Type B pancreatic cell (in vitro differentiated cells): ENCODE results near the gene CEP112. TPM values are rescaled to one million over a fixed set of nuclear protein-coding genes. Genes with fewer than 3 reads are reported as not detected.

ENCODE experiments used
- DNase-seq: peaks from one replicate; pipeline ENCODE4 v3.0.0; 2021; ENCODE audit warnings: mixed read lengths; ENCODE audit not compliant: unreplicated experiment; ENCODE audit errors: extremely low spot score
- H3K27ac Mint-ChIP-seq: 2 replicates; pipeline ENCODE4 v1.8.0; 2021; ENCODE audit warnings: mild to moderate bottlenecking, mixed read lengths
- H3K27me3 Mint-ChIP-seq: 2 replicates; pipeline ENCODE4 v1.8.0; 2021; ENCODE audit warnings: mixed read lengths
- H3K36me3 Mint-ChIP-seq: 2 replicates; pipeline ENCODE4 v1.8.0; 2021; ENCODE audit warnings: mixed read lengths
- H3K4me1 Mint-ChIP-seq: one replicate; pipeline ENCODE4 v1.8.0; 2021; ENCODE audit warnings: mixed read lengths; ENCODE audit not compliant: unreplicated experiment
- H3K4me3 Mint-ChIP-seq: 2 replicates; pipeline ENCODE4 v1.8.0; 2021; ENCODE audit warnings: mild to moderate bottlenecking, mixed read lengths
- H3K9me3 Mint-ChIP-seq: 2 replicates; pipeline ENCODE4 v1.8.0; 2021; ENCODE audit warnings: mixed read lengths
- total RNA-seq: library from RNA; stranded (reverse); gene quantifications from 2 replicates; pipeline ENCODE4 v1.2.1, GENCODE V29; 2021; ENCODE audit warnings: low replicate concordance
- TF ChIP-seq, protein P1 (sequence below): fragments of 200-600 bp; sonication (generic); conservative IDR thresholded peaks from 2 replicates; pipeline ENCODE4 v1.5.0; 2021; ENCODE audit warnings: antibody characterized with exemption, mild to moderate bottlenecking

Gene CEP112
- total RNA-seq, 1 donor from 2014 or later: 18.0 TPM

DNA sequence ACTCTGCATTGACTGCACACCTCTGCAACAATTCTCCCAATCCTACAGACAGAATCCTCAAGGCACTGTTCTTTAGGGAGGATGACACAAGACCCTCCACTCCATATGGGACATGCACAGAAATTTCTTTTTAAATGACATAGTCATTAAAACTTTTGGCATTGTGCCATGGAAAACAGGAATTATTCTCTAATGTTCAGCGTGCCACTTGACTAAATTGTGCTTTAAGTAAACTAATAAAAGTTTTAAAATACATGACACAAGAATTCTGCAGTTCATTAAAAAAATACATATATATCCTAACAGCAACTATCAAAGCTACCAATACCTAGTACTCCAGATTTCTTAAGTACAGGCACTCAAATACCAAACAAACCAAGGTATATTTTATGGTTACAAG lies 16.0 kb downstream of the CEP112 start:
- DNase-seq: no peak
- peaks cover 17% of the 10 kb centered on the region for H3K36me3 Mint-ChIP-seq
- no peak overlapping the region for H3K27ac Mint-ChIP-seq
- H3K4me1 Mint-ChIP-seq: no peaks in the 10 kb centered on the region
- H3K9me3 Mint-ChIP-seq: no peaks in the 10 kb centered on the region
- H3K27me3 Mint-ChIP-seq: no peaks in the 10 kb centered on the region
- no peak overlapping the region for H3K4me3 Mint-ChIP-seq
- TF ChIP-seq, protein P1, sequence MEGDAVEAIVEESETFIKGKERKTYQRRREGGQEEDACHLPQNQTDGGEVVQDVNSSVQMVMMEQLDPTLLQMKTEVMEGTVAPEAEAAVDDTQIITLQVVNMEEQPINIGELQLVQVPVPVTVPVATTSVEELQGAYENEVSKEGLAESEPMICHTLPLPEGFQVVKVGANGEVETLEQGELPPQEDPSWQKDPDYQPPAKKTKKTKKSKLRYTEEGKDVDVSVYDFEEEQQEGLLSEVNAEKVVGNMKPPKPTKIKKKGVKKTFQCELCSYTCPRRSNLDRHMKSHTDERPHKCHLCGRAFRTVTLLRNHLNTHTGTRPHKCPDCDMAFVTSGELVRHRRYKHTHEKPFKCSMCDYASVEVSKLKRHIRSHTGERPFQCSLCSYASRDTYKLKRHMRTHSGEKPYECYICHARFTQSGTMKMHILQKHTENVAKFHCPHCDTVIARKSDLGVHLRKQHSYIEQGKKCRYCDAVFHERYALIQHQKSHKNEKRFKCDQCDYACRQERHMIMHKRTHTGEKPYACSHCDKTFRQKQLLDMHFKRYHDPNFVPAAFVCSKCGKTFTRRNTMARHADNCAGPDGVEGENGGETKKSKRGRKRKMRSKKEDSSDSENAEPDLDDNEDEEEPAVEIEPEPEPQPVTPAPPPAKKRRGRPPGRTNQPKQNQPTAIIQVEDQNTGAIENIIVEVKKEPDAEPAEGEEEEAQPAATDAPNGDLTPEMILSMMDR: no peak

DNA sequence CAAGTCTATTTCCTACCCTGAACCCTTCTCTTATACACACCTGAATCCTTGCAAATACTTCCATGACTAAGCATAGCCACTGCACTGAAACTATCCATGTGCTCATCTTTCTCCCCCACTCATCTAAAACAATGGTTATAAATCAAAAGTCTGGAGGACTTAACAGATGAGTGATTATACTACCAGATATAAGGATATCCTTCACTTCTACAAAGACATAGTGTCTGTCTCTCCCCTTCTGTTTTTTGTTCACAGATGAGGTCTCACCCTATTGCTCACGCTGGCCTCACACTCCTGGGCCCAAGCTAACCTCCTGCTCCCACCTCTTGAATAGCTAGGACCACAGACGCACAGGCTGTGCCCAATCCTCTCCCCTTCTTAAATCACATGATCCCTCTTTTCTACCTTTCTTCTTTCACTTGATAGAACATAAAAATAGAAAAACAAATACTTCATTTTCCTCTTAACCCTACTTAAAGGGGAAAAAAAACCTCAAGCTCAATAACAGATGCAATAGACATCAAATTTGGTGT lies 19.2 kb downstream of the CEP112 start:
- DNase-seq: no peak
- Mint-ChIP-seq H3K36me3 (peaks cover 8% of the 10 kb centered on the region), H3K27me3 (no peaks in the 10 kb centered on the region)

DNA sequence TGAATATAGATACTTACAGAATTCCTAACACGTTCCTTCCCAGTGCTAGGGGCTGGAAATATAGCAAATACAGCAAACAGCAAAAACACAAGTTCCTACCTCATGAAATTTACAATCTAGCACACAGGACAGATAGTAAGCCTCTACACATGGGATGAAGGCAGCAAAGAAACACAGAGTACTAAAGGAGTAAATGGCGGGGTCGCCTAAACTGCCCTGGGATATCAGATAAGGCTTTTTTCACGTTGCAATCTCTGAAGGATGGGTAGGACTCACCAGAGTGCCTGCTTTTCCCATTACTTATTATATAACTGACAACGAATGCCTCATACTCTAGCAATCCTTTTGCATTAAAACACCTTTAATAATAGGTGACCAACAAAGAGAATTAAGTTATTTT lies 19.8 kb downstream of the CEP112 start:
- Mint-ChIP-seq H3K9me3 (no peaks in the 10 kb centered on the region), H3K4me1 (no peaks in the 10 kb centered on the region), H3K27ac (no peak overlapping the region), H3K27me3 (no peaks in the 10 kb centered on the region), H3K36me3 (peaks cover 8% of the 10 kb centered on the region), H3K4me3 (no peak overlapping the region)
- TF ChIP-seq, protein P1: no peak
- no peak for DNase-seq

More for the DNA sequence above, 19.2 kb downstream of the CEP112 start:
- Mint-ChIP-seq H3K4me1 (no peaks in the 10 kb centered on the region), H3K4me3 (no peak overlapping the region), H3K9me3 (no peaks in the 10 kb centered on the region), H3K27ac (no peak overlapping the region)
- TF ChIP-seq, protein P1: no peak

DNA sequence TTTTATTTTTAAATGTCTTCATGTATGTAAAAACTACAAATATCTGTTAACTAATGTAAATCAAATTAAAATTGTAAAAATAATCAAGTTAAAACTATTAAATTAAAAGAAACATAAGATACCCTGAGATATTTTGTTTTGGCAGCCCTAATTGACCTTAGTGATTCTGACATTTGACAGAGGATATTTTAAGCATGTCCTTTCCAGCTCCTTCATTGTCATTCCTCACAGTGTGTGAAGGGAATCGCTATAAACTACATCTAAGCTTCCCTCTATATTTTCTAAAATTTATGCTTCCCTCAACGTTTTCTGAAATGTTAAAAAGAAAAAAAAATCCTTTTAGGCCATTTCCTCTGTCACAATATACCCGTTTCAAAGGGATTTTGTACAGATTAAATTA lies 20.2 kb downstream of the CEP112 start:
- Mint-ChIP-seq H3K27me3 (no peaks in the 10 kb centered on the region), H3K36me3 (peaks cover 8% of the 10 kb centered on the region)

DNA sequence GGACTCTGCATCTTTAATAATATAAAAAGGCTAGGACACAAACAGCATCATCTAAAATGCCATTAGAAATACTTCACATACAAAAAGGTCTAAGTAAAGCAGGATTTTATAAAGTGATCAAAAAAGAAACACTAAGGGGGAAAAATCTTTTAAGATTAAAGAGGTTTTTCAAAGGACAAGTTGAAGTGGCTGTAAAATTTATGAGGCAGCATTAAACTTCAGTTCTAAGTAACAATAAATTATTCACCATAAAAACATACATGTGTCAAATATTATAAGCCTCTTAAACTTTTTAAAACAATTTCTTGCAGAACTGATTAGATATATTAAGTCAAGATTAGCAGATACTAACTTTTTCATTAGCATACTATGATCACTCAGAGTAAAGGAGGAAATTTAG lies 20.8 kb downstream of the CEP112 start:
- Mint-ChIP-seq H3K9me3 (no peaks in the 10 kb centered on the region), H3K36me3 (peaks cover 8% of the 10 kb centered on the region)
- TF ChIP-seq, protein P1: no peak

More for the DNA sequence above, 20.2 kb downstream of the CEP112 start:
- Mint-ChIP-seq H3K27ac (no peak overlapping the region), H3K4me1 (no peaks in the 10 kb centered on the region), H3K4me3 (no peak overlapping the region), H3K9me3 (no peaks in the 10 kb centered on the region)
- TF ChIP-seq, protein P1: no peak
- no peak for DNase-seq

DNA sequence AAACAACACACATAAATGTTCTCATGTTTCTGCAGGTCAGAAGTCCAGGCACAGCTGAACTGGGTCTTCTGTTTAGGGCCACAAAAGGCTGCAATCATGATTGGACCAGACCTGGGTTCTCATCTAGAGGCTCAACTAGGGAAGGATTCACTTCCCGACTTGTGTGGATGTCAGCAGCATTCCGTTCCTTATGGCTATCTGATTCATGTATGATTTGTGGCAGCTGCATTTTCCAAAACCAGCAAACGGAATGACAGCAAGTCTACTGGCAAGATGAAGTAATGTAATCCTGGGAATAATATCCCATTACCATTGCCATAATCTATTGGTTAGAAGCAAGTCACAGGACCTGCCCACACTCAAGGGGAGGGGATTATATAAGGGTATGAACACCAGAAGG lies 22.1 kb downstream of the CEP112 start:
- Mint-ChIP-seq H3K27me3 (no peaks in the 10 kb centered on the region), H3K4me3 (no peak overlapping the region), H3K4me1 (peaks cover 5% of the 10 kb centered on the region), H3K27ac (no peak overlapping the region), H3K36me3 (peaks cover 6% of the 10 kb centered on the region), H3K9me3 (no peaks in the 10 kb centered on the region)
- no peak for DNase-seq
- TF ChIP-seq, protein P1: no peak

More for the DNA sequence above, 20.8 kb downstream of the CEP112 start:
- Mint-ChIP-seq H3K4me1 (no peaks in the 10 kb centered on the region), H3K27me3 (no peaks in the 10 kb centered on the region), H3K4me3 (no peak overlapping the region), H3K27ac (no peak overlapping the region)
- DNase-seq: no peak
